ENCODE data around the gene SMG9. TPM values are rescaled to one million over a fixed set of nuclear protein-coding genes. Genes with fewer than 3 reads are reported as not detected.
A peak's percentile ranks its signal among the peaks of the same experiment; 100 is the strongest.

Gene SMG9
- polyA plus RNA-seq, 1 experiment = 14.8 TPM

DNA sequence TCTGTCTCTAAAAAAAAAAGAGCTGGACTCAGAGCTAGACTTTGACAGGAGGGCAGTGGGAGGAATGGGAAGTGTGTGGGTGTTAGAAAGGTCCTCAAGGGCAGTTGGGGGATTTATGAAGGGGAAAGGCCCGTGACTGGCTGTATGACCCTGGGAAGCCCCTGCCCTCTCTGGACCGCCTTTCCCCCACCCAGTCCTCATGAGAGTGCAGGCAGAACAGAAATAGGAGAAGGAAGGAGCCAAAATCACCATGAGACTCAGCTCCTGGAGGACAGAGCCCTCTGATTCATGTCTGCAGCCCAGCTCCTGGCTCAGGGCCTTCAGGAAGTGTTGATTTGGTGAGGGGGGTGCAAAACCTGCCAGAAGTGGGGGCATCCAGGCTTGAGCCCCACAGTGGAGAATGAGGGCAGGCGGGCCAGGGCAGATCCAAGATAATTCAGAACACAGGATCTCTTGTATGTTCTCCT lies 8.7 kb upstream of the SMG9 start:
- ChIA-PET CTCF (interaction anchor here (0.9 to 7.6 kb wide), 5 partner anchors 9 to 21 kb away, joined by 3 to 59 read pairs (median 11); no protein-coding TSS in a partner anchor), POLR2A (no interaction called here)
- H3K36me3 ChIP-seq (ENCODE audit: control insufficient read depth, insufficient read depth, low read length) = no peaks in the 10 kb centered on the region
- no peak overlapping the region for H3K4me3 ChIP-seq (ENCODE audit: low read depth, low read length)
- H3K27me3 ChIP-seq (ENCODE audit: control insufficient read depth, insufficient read depth, low read length) = no peaks in the 10 kb centered on the region
- no peak for TF ChIP-seq CTCF (IDR thresholded peaks at IDR 0.05; ENCODE audit: insufficient read depth, low read depth, low read length)
- no peak for DNase-seq (ENCODE audit: low read depth)

GRCh38 chr19:43762814-43763213 lies 8.1 kb upstream of the SMG9 start:
- CTCF ChIA-PET = interaction anchor here (1.8 to 7.6 kb wide), 4 partner anchors 12 to 22 kb away, joined by 8 to 59 read pairs (median 24); no protein-coding TSS in a partner anchor
- no peak for DNase-seq (ENCODE audit: low read depth)
- POLR2A ChIA-PET = no interaction called here
- H3K36me3 ChIP-seq (ENCODE audit: control insufficient read depth, insufficient read depth, low read length) = no peaks in the 10 kb centered on the region
- H3K4me3 ChIP-seq (ENCODE audit: low read depth, low read length) = no peak overlapping the region
- H3K27me3 ChIP-seq (ENCODE audit: control insufficient read depth, insufficient read depth, low read length) = no peaks in the 10 kb centered on the region
- TF ChIP-seq CTCF (IDR thresholded peaks at IDR 0.05; ENCODE audit: insufficient read depth, low read depth, low read length) = no peak

- H3K27me3 ChIP-seq (ENCODE audit: control insufficient read depth, insufficient read depth, low read length) = no peaks in the 10 kb centered on the region
- no peak overlapping the region for H3K4me3 ChIP-seq (ENCODE audit: low read depth, low read length)
- ChIA-PET POLR2A (no interaction called here), CTCF (interaction anchor here (1.5 to 5.4 kb wide), 3 partner anchors 14 to 24 kb away, joined by 5 to 38 read pairs (median 11); no protein-coding TSS in a partner anchor)
- H3K36me3 ChIP-seq (ENCODE audit: control insufficient read depth, insufficient read depth, low read length) = no peaks in the 10 kb centered on the region
- TF ChIP-seq CTCF (IDR thresholded peaks at IDR 0.05; ENCODE audit: insufficient read depth, low read depth, low read length) = no peak
- DNase-seq (ENCODE audit: low read depth) = no peak
Measured at GRCh38 chr19:43760941-43761340, 6.2 kb upstream of the SMG9 start.

GRCh38 chr19:43759515-43759914 lies 4.8 kb upstream of the SMG9 start:
- Histone ChIP-seq H3K27me3 (ENCODE audit: control insufficient read depth, insufficient read depth, low read length) (no peaks in the 10 kb centered on the region), H3K36me3 (ENCODE audit: control insufficient read depth, insufficient read depth, low read length) (no peaks in the 10 kb centered on the region), H3K4me3 (ENCODE audit: low read depth, low read length) (no peak overlapping the region)
- CTCF ChIA-PET = interaction anchor here (1.0 to 6.2 kb wide), 6 partner anchors 8 to 91 kb away, joined by 4 to 44 read pairs (median 11); no protein-coding TSS in a partner anchor
- TF ChIP-seq CTCF (IDR thresholded peaks at IDR 0.05; ENCODE audit: insufficient read depth, low read depth, low read length) = peak; percentile 61
- DNase-seq (ENCODE audit: low read depth) = no peak
- POLR2A ChIA-PET = no interaction called here

GRCh38 chr19:43755256-43755801 lies 567 bp upstream of the SMG9 start:
- ChIA-PET CTCF (interaction anchor here (0.7 to 6.2 kb wide), 5 partner anchors 10 to 47 kb away, joined by 3 to 44 read pairs (median 10); partner anchors contain the start of gene LYPD5), POLR2A (no interaction called here)
- no peak for TF ChIP-seq CTCF (IDR thresholded peaks at IDR 0.05; ENCODE audit: insufficient read depth, low read depth, low read length)
- Histone ChIP-seq H3K36me3 (ENCODE audit: control insufficient read depth, insufficient read depth, low read length) (peaks cover 3% of the 10 kb centered on the region), H3K4me3 (ENCODE audit: low read depth, low read length) (peak overlapping the region; percentile 62), H3K27me3 (ENCODE audit: control insufficient read depth, insufficient read depth, low read length) (no peaks in the 10 kb centered on the region)
- no peak for DNase-seq (ENCODE audit: low read depth)
